Right lobe of liver (tissue), 6 donors: ENCODE measurements around the gene MUC5B. TPM values are rescaled to one million over a fixed set of nuclear protein-coding genes. Genes with fewer than 3 reads are reported as not detected.
"Not testable (repeated sequence)": the region's sequence is repeated elsewhere in the genome, so short reads cannot be mapped to it uniquely, and the experiment has no call there.

Source experiments
- ATAC-seq, 4 donors: fragments of 200-7000 bp; cut with Tn5 transposase; one replicate each; pipeline ENCODE4 v1.9.1; 2020; ENCODE audit warnings: mild to moderate bottlenecking in 4 of 4, moderate library complexity in 4 of 4
- DNase-seq, 3 donors: peaks; one replicate each; pipeline ENCODE4 v3.0.0-alpha.2; 2020
- H3K27ac ChIP-seq, 3 donors: fragments of 200-600 bp; one replicate each; pipeline ENCODE4 v1.8.0; 2022
- H3K27me3 ChIP-seq, 2 donors: fragments of 200-600 bp; one replicate each; pipeline ENCODE4 v1.8.0; 2022
- H3K36me3 ChIP-seq, 4 donors: fragments of 200-600 bp; sonication (generic) in 1 of 4; one replicate each; pipeline versions ENCODE4 v1.5.1 to v1.8.0; 2017 to 2022; ENCODE audit warnings: control low read depth in 1 of 4
- H3K4me1 ChIP-seq, 4 donors: fragments of 200-600 bp; sonication (generic) in 1 of 4; one replicate each; pipeline versions ENCODE4 v1.5.1 to v1.8.0; 2017 to 2022; ENCODE audit warnings: control low read depth in 1 of 4
- H3K4me3 ChIP-seq, 3 donors: fragments of 200-600 bp; one replicate each; pipeline ENCODE4 v1.8.0; 2022
- H3K9me3 ChIP-seq, 4 donors: fragments of 200-600 bp; sonication (generic) in 1 of 4; one replicate each; pipeline versions ENCODE4 v1.5.1 to v1.8.0; 2017 to 2022; ENCODE audit warnings: control low read depth in 1 of 4
- CTCF ChIP-seq, 4 donors: fragments of 200-600 bp in 3 of 4; fragments of 450-650 bp in 1 of 4; IDR thresholded peaks; one replicate each; pipeline versions ENCODE4 v1.5.1 to v1.8.0; 2016 to 2022; ENCODE audit warnings: antibody characterized with exemption in 4 of 4, mild to moderate bottlenecking in 2 of 4
- POLR2A ChIP-seq: fragments of 450-650 bp; IDR thresholded peaks from one replicate; pipeline ENCODE4 v1.6.1; 2017; ENCODE audit warnings: antibody characterized with exemption, mild to moderate bottlenecking
- WGBS: methylation state at CpG from one replicate; pipeline ENCODE4 v1.1.6; 2018; ENCODE audit warnings: low coverage, low lambda C conversion rate; ENCODE audit not compliant: insufficient coverage; ENCODE audit errors: missing lambda C conversion rate; 5-methylcytosine and 5-hydroxymethylcytosine counted together
- intact Hi-C, 2 donors: fragments of 100-400 bp; cut with DNase I; formaldehyde crosslinking; loops; one replicate each; pipeline versions ENCODE4 v1.11.2 to v1.14.1; 2022
- total RNA-seq, 6 experiments: library from RNA; depleted of rRNA in 2 of 6; stranded (reverse); fragments of >200 nt in 2 of 6; fragmentation: NEBNext Ultra II Directional in 3 of 6; extraction: Animal tissue kit (Norgen Biotek cat#: 25700) in 3 of 6; gene quantifications; one replicate each; pipeline versions ENCODE4 v1.1.0 to v1.2.4, GENCODE V29; 2016 to 2023
- donor health status: DM: no; HTN: yes; CAD: no.
- donor health status: DM: no; HTN: no; CAD: no.
- donor health status: DM: no; HTN: no; CAD: no.
- donor health status: DM: no; HTN: yes; CAD: no.
- donor health status: DM: no; HTN: yes; CAD: no.

Gene MUC5B
- total RNA-seq, 6 experiments from 2014 or later = 0.06 to 3.7 (median 0.78) TPM

- intact Hi-C loops, H3K4me3 ChIP-seq, DNase-seq, H3K36me3 ChIP-seq, H3K27ac ChIP-seq, ATAC-seq, H3K9me3 ChIP-seq, H3K27me3 ChIP-seq, H3K4me1 ChIP-seq: not testable (repeated sequence)
- no CpG with 5 or more reads among the region's 18 CpGs for WGBS
Observed at GRCh38 chr11:1248951-1249350, 26.1 kb downstream of the MUC5B start.

GRCh38 chr11:1250411-1250810 is 27.5 kb downstream of the MUC5B start:
- H3K27me3 ChIP-seq, H3K36me3 ChIP-seq, H3K4me1 ChIP-seq, H3K27ac ChIP-seq, H3K4me3 ChIP-seq, DNase-seq, ATAC-seq, intact Hi-C loops, H3K9me3 ChIP-seq: not testable (repeated sequence)
- WGBS = 100% methylated on average over 2 of the region's 12 CpGs

- no peak for ATAC-seq
- 93% methylated on average over 12 of the region's 16 CpGs for WGBS
- DNase-seq = no peak
- intact Hi-C loops = no loop called here
- H3K4me1 ChIP-seq = no peaks in the 10 kb centered on the region
- TF ChIP-seq CTCF (IDR thresholded peaks at IDR 0.05) (no peak), POLR2A (no peak)
- no peak overlapping the region for H3K27ac ChIP-seq
- no peak overlapping the region for H3K4me3 ChIP-seq
- no peaks in the 10 kb centered on the region for H3K27me3 ChIP-seq
- no peaks in the 10 kb centered on the region for H3K9me3 ChIP-seq
- H3K36me3 ChIP-seq = no peaks in the 10 kb centered on the region
Observed at GRCh38 chr11:1251236-1251770, 28.4 kb downstream of the MUC5B start.

- Histone ChIP-seq H3K36me3 (no peaks in the 10 kb centered on the region), H3K27ac (no peak overlapping the region), H3K4me1 (no peaks in the 10 kb centered on the region), H3K27me3 (no peaks in the 10 kb centered on the region), H3K9me3 (no peaks in the 10 kb centered on the region), H3K4me3 (no peak overlapping the region)
- intact Hi-C loops = no loop called here
- no peak for DNase-seq
- no peak for ATAC-seq
- 100% methylated on average over 14 of the region's 38 CpGs for WGBS
- TF ChIP-seq CTCF (IDR thresholded peaks at IDR 0.05) = no peak
- no peak for TF ChIP-seq POLR2A
Observed at GRCh38 chr11:1252371-1253102, 29.7 kb downstream of the MUC5B start.

GRCh38 chr11:1253103-1253485 is 30.2 kb downstream of the MUC5B start:
- no peak for TF ChIP-seq CTCF (IDR thresholded peaks at IDR 0.05)
- no peak for TF ChIP-seq POLR2A
- ATAC-seq (no peak), DNase-seq (no peak)
- no peaks in the 10 kb centered on the region for H3K4me1 ChIP-seq
- no peaks in the 10 kb centered on the region for H3K9me3 ChIP-seq
- WGBS = 83% methylated on average over 1 of the region's 9 CpGs
- no peaks in the 10 kb centered on the region for H3K36me3 ChIP-seq
- H3K27me3 ChIP-seq = no peaks in the 10 kb centered on the region
- H3K27ac ChIP-seq = no peak overlapping the region
- no peak overlapping the region for H3K4me3 ChIP-seq
- intact Hi-C loops = no loop called here
